HuH-7.5 (cell line): ENCODE data around the gene TAGAP.
"Not testable (repeated sequence)": the region's sequence is repeated elsewhere in the genome, so short reads cannot be mapped to it uniquely, and the experiment has no call there.

ENCODE experiments used
- DNase-seq: peaks from one replicate; pipeline ENCODE4 v3.0.0; 2011; ENCODE audit warnings: low spot score

The TAGAP gene

DNA sequence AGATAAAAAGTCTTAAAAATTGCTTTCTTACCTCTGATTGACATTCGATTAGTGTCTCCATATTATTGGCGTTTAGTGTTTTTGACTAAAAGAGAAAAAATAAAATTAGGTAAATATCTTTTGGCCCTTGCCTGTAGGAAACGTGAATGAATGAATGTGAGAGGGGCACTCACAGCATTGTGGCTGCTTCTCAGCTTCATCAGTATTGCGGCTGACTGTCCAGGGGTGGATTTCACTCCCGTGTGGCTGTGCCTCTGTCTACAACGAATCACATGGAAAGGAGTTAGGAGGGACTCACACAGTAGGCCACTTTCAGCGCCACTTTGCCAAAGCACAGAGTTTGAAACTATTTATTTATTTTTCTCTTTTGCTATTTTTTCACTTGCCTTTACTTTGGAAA, 844 bp downstream of the TAGAP start:
- no peak for DNase-seq

GRCh38 chr6:159043251-159043650, 1.5 kb downstream of the TAGAP start:
- no peak for DNase-seq

DNA sequence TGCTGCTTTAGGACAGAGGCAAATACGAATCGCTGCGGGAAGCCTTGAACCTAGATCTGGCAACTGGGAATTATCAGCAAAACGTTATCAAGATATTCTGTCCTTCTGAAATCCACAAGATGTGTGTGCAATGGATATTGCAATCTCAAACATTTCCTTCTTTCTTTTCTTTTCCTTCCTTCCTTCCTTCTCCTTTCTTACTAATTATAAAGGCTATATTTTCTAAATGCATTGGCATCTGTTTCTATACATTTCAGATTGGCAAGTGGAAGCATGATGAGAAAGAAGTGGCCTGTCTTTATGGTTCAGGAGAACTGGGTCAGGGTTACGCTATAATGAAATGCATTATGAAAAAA, 2.0 kb downstream of the TAGAP start:
- DNase-seq, result no peak

- DNase-seq, result peak; percentile 51
These were observed 2.6 kb downstream of the TAGAP start for GRCh38 chr6:159042003-159042825.

GRCh38 chr6:159041181-159041580, 3.6 kb downstream of the TAGAP start:
- no peak for DNase-seq

- no peak for DNase-seq
These were observed 4.9 kb downstream of the TAGAP start for GRCh38 chr6:159039885-159040258.

DNA sequence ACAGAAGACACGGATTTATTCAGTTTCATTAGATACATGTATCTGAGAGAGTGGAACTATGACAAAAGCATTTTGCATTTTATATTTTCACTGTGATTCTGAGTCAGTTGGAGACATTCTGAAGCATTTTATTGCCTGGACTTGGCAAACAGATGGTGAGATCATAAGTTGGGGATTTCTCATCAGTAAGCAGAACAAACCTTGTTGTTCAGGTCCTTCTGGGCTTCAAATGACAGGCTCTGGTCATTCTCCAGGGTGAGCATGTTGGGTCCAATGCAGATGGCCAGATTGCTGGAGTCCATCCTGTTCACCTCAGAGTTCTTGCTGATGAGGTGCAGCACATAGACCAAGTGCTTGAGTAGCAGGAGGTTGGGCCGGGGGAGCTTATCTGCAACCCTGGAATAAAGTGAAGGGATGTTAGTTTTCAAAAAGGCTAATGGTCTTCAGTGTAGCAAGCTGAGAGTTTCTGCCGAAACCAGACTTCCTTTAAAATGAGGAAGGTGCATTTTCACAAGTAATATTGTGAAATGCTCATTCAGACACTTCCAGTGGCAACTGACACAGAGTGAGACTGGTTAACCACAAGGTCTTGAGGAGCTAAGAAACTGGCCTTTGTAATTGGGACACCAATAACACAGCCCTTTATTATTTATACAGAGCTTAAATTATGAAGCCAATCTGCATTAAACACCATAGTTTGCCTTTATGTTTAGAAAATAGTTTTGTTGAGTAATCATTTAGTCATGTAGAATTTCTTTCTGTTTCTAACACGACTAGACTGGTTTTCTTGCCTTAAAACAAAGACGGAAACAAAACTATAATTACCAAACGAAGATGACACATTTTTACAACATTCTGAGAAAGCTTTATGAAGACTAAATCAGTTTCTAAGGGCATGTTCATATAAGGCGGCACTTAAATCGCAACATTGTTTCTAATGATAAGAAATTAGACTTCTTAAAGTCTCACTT, 5.6 kb downstream of the TAGAP start:
- DNase-seq, result no peak

- DNase-seq, result not testable (repeated sequence)
These were observed 6.5 kb downstream of the TAGAP start for GRCh38 chr6:159038318-159038717.

DNA sequence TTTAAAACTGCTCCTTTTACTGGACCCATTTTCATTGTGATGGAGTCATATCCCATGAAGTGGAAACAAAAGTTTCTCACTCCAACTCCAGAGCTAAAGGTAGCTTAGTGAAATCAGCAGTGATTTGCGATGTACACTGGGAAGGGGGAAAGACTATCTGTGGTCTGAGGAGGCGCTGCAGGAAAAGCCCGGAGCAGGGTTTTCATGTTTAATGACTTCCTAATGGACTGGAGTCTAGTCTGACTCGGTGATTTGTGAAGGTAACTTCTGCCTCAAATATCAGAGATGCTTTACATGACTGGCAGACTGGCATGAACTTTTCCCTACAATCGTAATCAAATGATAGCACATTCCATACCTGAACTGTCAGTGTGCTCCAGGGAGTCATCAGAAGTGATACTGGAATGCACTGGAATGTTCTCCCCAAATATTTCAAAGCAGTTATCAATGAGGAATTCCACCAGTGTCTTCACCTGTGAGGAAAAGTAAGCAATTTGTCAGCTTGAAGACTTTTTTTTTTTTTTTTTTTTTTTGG, 7.0 kb downstream of the TAGAP start:
- no peak for DNase-seq

DNA sequence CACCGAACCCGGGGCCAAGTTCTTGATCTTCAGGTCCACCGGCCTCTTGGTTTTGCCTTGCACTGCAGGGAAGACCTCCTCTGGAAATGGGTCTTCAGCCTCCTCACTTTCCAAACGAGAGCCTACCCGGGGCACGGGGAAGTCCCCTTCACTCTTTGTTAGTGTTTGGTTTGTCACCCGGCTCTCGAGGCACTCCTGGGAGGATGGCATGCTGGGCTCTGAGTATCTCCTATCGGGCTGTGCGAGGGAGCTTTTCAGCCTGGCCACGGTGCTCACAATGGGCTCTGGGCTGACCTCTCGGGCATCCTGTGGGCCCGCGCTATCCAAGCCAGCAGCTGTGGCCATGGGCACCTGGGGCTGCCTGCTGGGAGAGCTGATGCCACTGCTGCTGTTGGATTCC, 8.1 kb downstream of the TAGAP start:
- DNase-seq, result no peak

- DNase-seq, result no peak
These were observed 8.9 kb downstream of the TAGAP start for GRCh38 chr6:159035891-159036290.

GRCh38 chr6:159033160-159034049, 11.4 kb downstream of the TAGAP start:
- DNase-seq, result no peak

- no peak for DNase-seq
These were observed 12.9 kb downstream of the TAGAP start for GRCh38 chr6:159031846-159032245.

GRCh38 chr6:159030168-159030567, 14.6 kb downstream of the TAGAP start:
- DNase-seq, result no peak

GRCh38 chr6:159025224-159025623, 19.6 kb downstream of the TAGAP start:
- not testable (repeated sequence) for DNase-seq

GRCh38 chr6:159023893-159024292, 20.9 kb downstream of the TAGAP start:
- no peak for DNase-seq

GRCh38 chr6:159020011-159020410, 24.8 kb downstream of the TAGAP start:
- no peak for DNase-seq

- DNase-seq, result no peak
These were observed 26.8 kb downstream of the TAGAP start for GRCh38 chr6:159017757-159018559.

DNA sequence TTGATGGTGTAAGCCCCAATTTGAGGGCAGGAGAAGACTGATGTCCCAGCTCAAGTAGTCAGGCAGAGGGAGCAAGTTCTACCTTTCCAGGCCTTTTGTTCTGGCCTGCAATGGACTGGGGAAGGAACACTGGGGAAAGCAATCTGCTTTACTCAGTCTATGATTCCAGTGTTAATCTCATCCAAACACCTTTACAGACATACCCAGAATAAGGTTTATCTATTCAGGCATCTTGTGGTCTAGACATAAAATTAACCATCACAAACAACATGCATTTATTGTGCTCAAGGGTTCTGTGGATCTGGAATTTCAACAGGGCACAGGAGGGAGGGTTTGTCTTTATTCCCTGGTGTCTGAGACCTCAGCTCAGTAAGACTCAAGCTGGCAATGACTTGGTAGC, 30.4 kb downstream of the TAGAP start:
- no peak for DNase-seq

- DNase-seq, result no peak
These were observed 31.6 kb downstream of the TAGAP start for GRCh38 chr6:159013229-159013628.

DNA sequence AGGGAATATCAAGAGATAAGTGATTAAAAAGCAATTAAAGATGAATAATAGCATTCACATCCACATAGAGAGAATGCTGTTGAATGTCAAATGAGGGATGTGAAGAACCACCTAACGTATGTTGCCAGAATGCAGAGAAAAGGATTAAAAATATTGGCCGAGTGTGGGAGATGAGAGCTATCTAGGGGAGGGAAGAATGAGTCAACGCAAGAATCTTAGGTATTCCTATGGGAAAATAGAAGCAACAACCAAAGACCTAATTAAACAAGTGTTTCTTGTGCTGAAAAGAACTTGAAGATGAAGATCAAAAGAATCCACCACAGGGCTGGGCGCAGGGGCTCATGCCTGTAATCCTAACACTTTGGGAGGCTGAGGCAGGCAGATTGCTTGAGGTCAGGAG, 32.6 kb downstream of the TAGAP start:
- no peak for DNase-seq
